T-helper 1 cell treated with Interleukin-12 subunit alpha and Interleukin-12 subunit beta and Interleukin-4 antibody, amounts not matched to agents 30 μg/mL and 1 μg/mL, for 36 hours (primary cell): ENCODE results near the gene TRIM62.

Experiments used
- H3K27ac Mint-ChIP-seq: one replicate; pipeline ENCODE4 v1.8.0; 2021; ENCODE audit warnings: mild to moderate bottlenecking, mixed read lengths
- H3K27me3 Mint-ChIP-seq: one replicate; pipeline ENCODE4 v1.8.0; 2021; ENCODE audit warnings: low read depth, mixed read lengths
- H3K36me3 Mint-ChIP-seq: one replicate; pipeline ENCODE4 v1.8.0; 2021; ENCODE audit warnings: low read depth, mixed read lengths
- H3K4me1 Mint-ChIP-seq: one replicate; pipeline ENCODE4 v1.8.0; 2021; ENCODE audit warnings: low read depth, mixed read lengths
- H3K4me3 Mint-ChIP-seq: one replicate; pipeline ENCODE4 v1.8.0; 2021; ENCODE audit warnings: mild to moderate bottlenecking, moderate library complexity, mixed read lengths
- H3K9me3 Mint-ChIP-seq: one replicate; pipeline ENCODE4 v1.8.0; 2021; ENCODE audit warnings: mixed read lengths

Gene TRIM62

GRCh38 chr1:33188572-33189275 is 6.9 kb upstream of the TRIM62 start:
- H3K4me3 Mint-ChIP-seq, result no peak overlapping the region
- no peak overlapping the region for H3K27ac Mint-ChIP-seq
- H3K9me3 Mint-ChIP-seq, result no peaks in the 10 kb centered on the region
- no peaks in the 10 kb centered on the region for H3K36me3 Mint-ChIP-seq
- H3K27me3 Mint-ChIP-seq, result peaks cover 20% of the 10 kb centered on the region
- H3K4me1 Mint-ChIP-seq, result peaks cover 5% of the 10 kb centered on the region

DNA sequence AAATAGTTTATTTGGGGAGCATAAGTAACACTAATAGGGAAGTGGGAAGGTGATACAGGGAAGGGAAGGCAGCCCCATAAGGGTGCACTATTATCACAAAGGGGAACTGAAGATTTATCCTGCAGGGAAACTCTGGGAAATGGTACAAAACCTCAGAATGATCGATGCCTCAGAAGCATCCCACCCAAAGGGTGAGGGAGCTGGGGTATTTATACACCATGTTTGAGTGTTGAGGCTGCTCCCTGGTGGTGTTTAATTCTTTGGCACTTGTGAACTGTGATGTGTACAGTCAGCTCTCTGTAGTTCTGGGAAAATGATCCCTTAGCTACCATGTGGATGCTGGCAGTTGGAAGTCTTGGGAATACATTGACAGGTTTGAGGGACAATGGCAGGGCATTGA is 5.1 kb upstream of the TRIM62 start:
- Mint-ChIP-seq H3K9me3 (no peaks in the 10 kb centered on the region), H3K36me3 (no peaks in the 10 kb centered on the region), H3K4me1 (peaks cover 8% of the 10 kb centered on the region), H3K4me3 (no peak overlapping the region), H3K27ac (no peak overlapping the region), H3K27me3 (peaks cover 30% of the 10 kb centered on the region)

DNA sequence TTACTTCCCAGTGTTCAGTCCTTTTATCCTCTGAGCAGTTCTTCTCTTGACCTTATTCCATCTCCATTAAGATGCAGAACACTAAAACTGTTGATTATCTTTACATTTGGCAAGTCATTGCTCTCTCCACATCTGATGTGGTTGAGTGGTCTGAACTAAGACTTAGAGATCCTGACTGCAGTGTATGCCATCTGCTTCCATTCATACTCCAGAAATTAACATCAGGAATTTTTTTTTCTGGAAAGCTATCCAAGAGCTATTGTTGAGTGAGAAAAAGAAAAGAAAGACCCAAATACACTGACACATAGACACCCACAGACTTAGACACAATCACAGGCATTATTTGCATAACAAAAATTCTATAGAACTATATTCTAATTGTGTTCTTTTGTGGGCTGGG is 3.7 kb upstream of the TRIM62 start:
- no peaks in the 10 kb centered on the region for H3K9me3 Mint-ChIP-seq
- no peak overlapping the region for H3K4me3 Mint-ChIP-seq
- H3K27me3 Mint-ChIP-seq, result peaks cover 30% of the 10 kb centered on the region
- H3K36me3 Mint-ChIP-seq, result no peaks in the 10 kb centered on the region
- no peak overlapping the region for H3K27ac Mint-ChIP-seq
- H3K4me1 Mint-ChIP-seq, result peaks cover 8% of the 10 kb centered on the region

- H3K4me3 Mint-ChIP-seq, result peak overlapping the region; percentile 20
- peaks cover 14% of the 10 kb centered on the region for H3K4me1 Mint-ChIP-seq
- peaks cover 30% of the 10 kb centered on the region for H3K27me3 Mint-ChIP-seq
- H3K27ac Mint-ChIP-seq, result no peak overlapping the region
- H3K36me3 Mint-ChIP-seq, result peaks cover 1% of the 10 kb centered on the region
- no peaks in the 10 kb centered on the region for H3K9me3 Mint-ChIP-seq
Measured at GRCh38 chr1:33183306-33183705, 1.5 kb upstream of the TRIM62 start.

DNA sequence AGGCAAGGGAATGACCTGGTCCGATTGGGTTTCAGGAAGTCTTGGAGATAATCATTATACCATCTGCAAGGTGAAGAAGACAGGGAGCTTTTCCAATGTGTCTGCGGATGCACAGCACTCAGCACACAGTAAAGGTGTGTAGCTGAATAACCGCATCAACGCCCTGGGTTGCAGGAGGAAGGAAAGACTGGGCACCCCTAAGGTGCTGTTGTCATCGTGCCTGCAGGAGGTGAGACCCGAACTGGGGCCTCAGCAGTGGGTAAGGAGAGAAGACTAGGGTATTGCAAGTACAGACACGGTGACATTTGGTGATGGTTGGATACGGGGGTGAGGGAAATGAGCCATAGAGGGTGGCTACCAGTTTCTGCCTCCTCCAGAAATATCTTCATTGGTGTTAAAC is 1.1 kb upstream of the TRIM62 start:
- Mint-ChIP-seq H3K27me3 (peaks cover 30% of the 10 kb centered on the region), H3K36me3 (peaks cover 1% of the 10 kb centered on the region), H3K27ac (no peak overlapping the region), H3K4me1 (peaks cover 14% of the 10 kb centered on the region), H3K4me3 (peak overlapping the region; percentile 50), H3K9me3 (no peaks in the 10 kb centered on the region)

GRCh38 chr1:33182401-33182841 is 578 bp upstream of the TRIM62 start:
- Mint-ChIP-seq H3K27me3 (peaks cover 30% of the 10 kb centered on the region), H3K36me3 (peaks cover 1% of the 10 kb centered on the region), H3K4me3 (peak overlapping the region; percentile 50), H3K4me1 (peaks cover 14% of the 10 kb centered on the region), H3K27ac (no peak overlapping the region), H3K9me3 (no peaks in the 10 kb centered on the region)

- Mint-ChIP-seq H3K9me3 (no peaks in the 10 kb centered on the region), H3K36me3 (peaks cover 1% of the 10 kb centered on the region), H3K27ac (peak overlapping the region; percentile 82), H3K4me3 (peak overlapping the region; percentile 90), H3K27me3 (peaks cover 30% of the 10 kb centered on the region), H3K4me1 (peaks cover 14% of the 10 kb centered on the region)
Measured at GRCh38 chr1:33180911-33181890, 642 bp downstream of the TRIM62 start.

DNA sequence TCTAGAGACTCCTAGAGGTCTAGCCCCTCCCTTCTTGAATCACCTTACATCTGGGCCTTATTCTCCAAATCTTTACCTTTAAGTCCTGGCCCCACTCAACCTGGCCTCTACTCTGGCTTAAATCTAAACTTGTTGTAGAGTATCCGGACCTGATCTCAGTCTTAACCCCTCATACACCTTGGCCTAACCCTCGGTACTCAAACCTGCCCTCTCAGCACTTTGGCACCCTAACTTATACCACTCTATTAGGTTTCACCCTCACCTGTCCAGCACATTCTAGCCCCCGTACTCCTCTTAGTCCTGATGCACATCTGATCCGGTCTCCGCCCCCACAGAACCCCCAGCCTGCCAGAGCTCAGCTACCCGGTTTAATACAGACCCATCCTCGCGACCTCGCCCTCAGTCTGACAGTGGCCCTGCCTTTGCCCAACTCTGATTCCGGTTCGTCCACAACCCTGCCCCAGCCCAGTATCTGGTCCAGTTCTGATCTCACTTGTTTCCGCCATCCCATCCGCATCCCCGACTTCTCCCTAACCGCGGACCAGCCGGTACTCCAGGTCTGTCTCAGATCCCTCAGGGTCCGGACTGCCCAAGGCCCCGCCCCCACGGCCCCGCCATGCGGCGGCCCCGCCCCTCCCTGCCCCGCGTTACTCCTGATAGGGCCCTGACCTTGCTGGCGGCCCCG is 1.5 kb downstream of the TRIM62 start:
- Mint-ChIP-seq H3K36me3 (peaks cover 1% of the 10 kb centered on the region), H3K4me1 (peaks cover 14% of the 10 kb centered on the region), H3K27me3 (peaks cover 27% of the 10 kb centered on the region), H3K27ac (peak overlapping the region; percentile 13), H3K4me3 (peak overlapping the region; percentile 65), H3K9me3 (no peaks in the 10 kb centered on the region)

DNA sequence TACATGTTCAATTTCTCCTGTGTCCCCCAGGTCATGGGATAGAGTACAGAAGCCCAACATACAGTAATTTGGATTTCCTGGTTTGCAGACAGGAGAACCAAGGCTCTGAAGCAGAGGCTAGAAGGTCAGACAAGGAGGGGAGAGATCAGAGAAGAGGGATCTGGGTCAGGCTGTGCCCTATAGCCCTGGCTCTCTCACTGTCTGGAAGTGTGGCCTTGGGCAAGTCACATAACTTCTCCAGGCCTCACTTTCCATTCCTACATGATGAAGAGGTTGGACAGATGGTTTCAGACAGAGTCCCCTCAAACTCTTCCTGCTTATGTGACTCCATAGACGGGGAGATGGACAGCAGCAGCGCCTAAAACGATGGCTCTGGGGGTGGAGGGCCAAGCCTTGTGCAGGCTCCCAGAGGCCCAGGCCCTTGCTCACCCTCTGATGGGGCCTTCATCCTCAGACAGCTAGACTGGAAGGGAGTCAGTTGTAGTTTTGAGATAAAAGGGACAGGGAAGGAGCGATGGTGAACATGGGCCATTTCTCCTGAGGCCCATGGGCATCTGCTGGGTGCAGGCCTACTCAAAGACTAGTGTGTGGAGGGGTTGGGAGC is 2.9 kb downstream of the TRIM62 start:
- peaks cover 14% of the 10 kb centered on the region for H3K4me1 Mint-ChIP-seq
- no peaks in the 10 kb centered on the region for H3K9me3 Mint-ChIP-seq
- H3K36me3 Mint-ChIP-seq, result peaks cover 1% of the 10 kb centered on the region
- H3K27me3 Mint-ChIP-seq, result peaks cover 18% of the 10 kb centered on the region
- H3K4me3 Mint-ChIP-seq, result peak overlapping the region; percentile 8
- no peak overlapping the region for H3K27ac Mint-ChIP-seq

GRCh38 chr1:33177996-33178540 is 3.8 kb downstream of the TRIM62 start:
- H3K9me3 Mint-ChIP-seq, result no peaks in the 10 kb centered on the region
- peaks cover 14% of the 10 kb centered on the region for H3K4me1 Mint-ChIP-seq
- H3K27ac Mint-ChIP-seq, result no peak overlapping the region
- H3K27me3 Mint-ChIP-seq, result peaks cover 9% of the 10 kb centered on the region
- peaks cover 1% of the 10 kb centered on the region for H3K36me3 Mint-ChIP-seq
- no peak overlapping the region for H3K4me3 Mint-ChIP-seq

GRCh38 chr1:33176887-33177286 is 5.0 kb downstream of the TRIM62 start:
- H3K36me3 Mint-ChIP-seq, result peaks cover 1% of the 10 kb centered on the region
- H3K27me3 Mint-ChIP-seq, result no peaks in the 10 kb centered on the region
- no peak overlapping the region for H3K4me3 Mint-ChIP-seq
- no peak overlapping the region for H3K27ac Mint-ChIP-seq
- H3K4me1 Mint-ChIP-seq, result peaks cover 14% of the 10 kb centered on the region
- no peaks in the 10 kb centered on the region for H3K9me3 Mint-ChIP-seq

DNA sequence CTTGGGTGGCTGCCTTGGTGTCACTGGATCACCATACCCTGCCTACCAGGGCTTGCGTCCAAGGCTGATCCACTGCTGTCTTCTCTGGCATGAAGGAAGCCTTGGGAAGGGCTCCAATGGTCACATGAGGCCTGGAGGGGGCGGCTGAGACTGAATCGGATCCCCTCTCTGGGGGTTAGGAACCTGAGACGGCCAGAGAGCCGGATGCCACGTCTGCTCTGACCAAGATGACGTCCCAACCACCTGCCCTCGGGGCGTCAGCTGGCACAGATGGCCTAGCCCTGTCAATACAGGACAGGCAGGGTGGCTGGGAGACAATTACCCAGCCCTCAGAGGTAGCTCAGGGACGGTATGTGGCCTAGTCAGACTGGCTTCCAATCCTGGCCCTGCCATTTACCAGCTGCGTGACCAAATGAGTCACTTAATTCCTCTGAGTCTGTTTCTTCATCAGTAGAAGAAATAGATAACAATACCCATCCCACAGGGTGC is 5.4 kb downstream of the TRIM62 start:
- Mint-ChIP-seq H3K27ac (no peak overlapping the region), H3K36me3 (peaks cover 1% of the 10 kb centered on the region), H3K9me3 (no peaks in the 10 kb centered on the region), H3K4me3 (no peak overlapping the region), H3K4me1 (peaks cover 14% of the 10 kb centered on the region), H3K27me3 (no peaks in the 10 kb centered on the region)

GRCh38 chr1:33175865-33176264 is 6.0 kb downstream of the TRIM62 start:
- Mint-ChIP-seq H3K9me3 (no peaks in the 10 kb centered on the region), H3K4me3 (no peak overlapping the region)

DNA sequence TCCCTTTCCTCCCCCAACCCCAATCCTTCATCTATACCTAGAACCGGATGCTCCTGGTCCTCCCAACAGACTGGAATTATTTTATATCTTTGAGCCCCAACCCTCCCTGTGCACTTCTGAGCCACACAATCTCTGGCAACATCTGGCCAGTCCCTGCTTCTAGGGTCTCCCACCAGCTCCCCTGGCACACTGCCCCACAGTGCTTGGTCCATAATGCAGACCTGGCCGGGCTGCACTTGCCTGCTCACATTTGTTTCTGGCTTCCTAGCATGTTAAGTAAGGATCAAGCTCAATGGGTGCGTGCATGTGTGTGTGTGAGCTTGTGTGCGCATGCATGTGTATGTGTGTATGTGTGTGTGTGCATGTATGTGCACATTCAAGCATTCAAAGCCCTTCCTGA is 8.8 kb downstream of the TRIM62 start:
- H3K27me3 Mint-ChIP-seq, result no peaks in the 10 kb centered on the region
- H3K4me1 Mint-ChIP-seq, result peaks cover 4% of the 10 kb centered on the region
- no peaks in the 10 kb centered on the region for H3K9me3 Mint-ChIP-seq
- H3K27ac Mint-ChIP-seq, result no peak overlapping the region
- peaks cover 3% of the 10 kb centered on the region for H3K36me3 Mint-ChIP-seq
- H3K4me3 Mint-ChIP-seq, result no peak overlapping the region

More at GRCh38 chr1:33175865-33176264, 6.0 kb downstream of the TRIM62 start:
- H3K4me1 Mint-ChIP-seq, result peaks cover 12% of the 10 kb centered on the region
- no peaks in the 10 kb centered on the region for H3K27me3 Mint-ChIP-seq
- H3K36me3 Mint-ChIP-seq, result peaks cover 1% of the 10 kb centered on the region
- no peak overlapping the region for H3K27ac Mint-ChIP-seq
